Ishikawa (cell line): ENCODE results near the gene SLC35F6.

Experiments
- CEBPB ChIP-seq: IDR thresholded peaks from 2 replicates; pipeline ENCODE4 v1.6.1; 2012
- CREB1 ChIP-seq: IDR thresholded peaks from 2 replicates; pipeline ENCODE4 v1.6.1; 2012; ENCODE audit warnings: low read depth
- EGR1 ChIP-seq: IDR thresholded peaks from 2 replicates; pipeline ENCODE4 v1.6.1; 2012
- EP300 ChIP-seq: IDR thresholded peaks from 2 replicates; pipeline ENCODE4 v1.6.1; 2012; ENCODE audit warnings: borderline replicate concordance
- FOXM1 ChIP-seq: IDR thresholded peaks from 2 replicates; pipeline ENCODE4 v1.6.1; 2012; ENCODE audit warnings: low read depth, borderline replicate concordance
- NFIC ChIP-seq: IDR thresholded peaks from 2 replicates; pipeline ENCODE4 v1.6.1; 2012
- RAD21 ChIP-seq: IDR thresholded peaks from 2 replicates; pipeline ENCODE4 v1.6.1; 2012; ENCODE audit warnings: low read depth
- TAF1 ChIP-seq: IDR thresholded peaks from 2 replicates; pipeline ENCODE4 v1.6.1; 2012; ENCODE audit warnings: low read depth, mild to moderate bottlenecking
- TCF12 ChIP-seq: IDR thresholded peaks from 2 replicates; pipeline ENCODE4 v1.6.1; 2012; ENCODE audit warnings: low read depth
- TEAD4 ChIP-seq: IDR thresholded peaks from 2 replicates; pipeline ENCODE4 v1.6.1; 2012
- YY1 ChIP-seq: IDR thresholded peaks from 2 replicates; pipeline ENCODE4 v1.6.1; 2012; ENCODE audit warnings: low read depth
- ZBTB7A ChIP-seq: IDR thresholded peaks from 2 replicates; pipeline ENCODE4 v1.6.1; 2012; ENCODE audit warnings: low read depth
- TF ChIP-seq, protein P1 (sequence below): IDR thresholded peaks from 2 replicates; pipeline ENCODE4 v1.6.1; 2012
- TF ChIP-seq, protein P2 (sequence below): IDR thresholded peaks from 2 replicates; pipeline ENCODE4 v1.6.1; 2012
- TF ChIP-seq, protein P3 (sequence below): IDR thresholded peaks from 2 replicates; pipeline ENCODE4 v1.6.1; 2012; ENCODE audit warnings: low read depth, mild to moderate bottlenecking

SLC35F6 gene

DNA sequence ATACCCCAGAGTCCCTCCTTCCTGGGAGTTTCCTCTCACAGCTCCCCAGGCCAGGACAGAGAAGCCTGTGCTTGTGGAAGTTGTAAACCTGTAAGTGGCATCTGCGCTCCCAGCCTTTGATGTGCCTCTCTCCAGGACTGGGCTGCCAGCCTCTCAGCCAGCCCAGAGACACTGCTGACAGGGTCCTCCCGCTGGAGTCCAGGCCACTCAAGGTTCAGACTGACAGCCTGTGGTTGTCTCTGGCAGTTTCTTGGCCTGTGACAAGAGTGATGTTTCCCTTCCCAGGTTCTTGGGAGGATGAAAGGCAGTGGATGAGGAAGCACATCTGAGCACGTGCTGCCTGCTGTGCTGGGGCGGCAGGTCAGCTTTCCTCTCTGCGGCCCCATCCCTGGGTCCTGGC is 3.0 kb downstream of the SLC35F6 start:
- no peak for TF ChIP-seq CREB1
- TF ChIP-seq, protein P1, sequence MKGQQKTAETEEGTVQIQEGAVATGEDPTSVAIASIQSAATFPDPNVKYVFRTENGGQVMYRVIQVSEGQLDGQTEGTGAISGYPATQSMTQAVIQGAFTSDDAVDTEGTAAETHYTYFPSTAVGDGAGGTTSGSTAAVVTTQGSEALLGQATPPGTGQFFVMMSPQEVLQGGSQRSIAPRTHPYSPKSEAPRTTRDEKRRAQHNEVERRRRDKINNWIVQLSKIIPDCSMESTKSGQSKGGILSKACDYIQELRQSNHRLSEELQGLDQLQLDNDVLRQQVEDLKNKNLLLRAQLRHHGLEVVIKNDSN: no peak
- TF ChIP-seq EP300: no peak
- TF ChIP-seq EGR1: no peak
- TF ChIP-seq, protein P2, sequence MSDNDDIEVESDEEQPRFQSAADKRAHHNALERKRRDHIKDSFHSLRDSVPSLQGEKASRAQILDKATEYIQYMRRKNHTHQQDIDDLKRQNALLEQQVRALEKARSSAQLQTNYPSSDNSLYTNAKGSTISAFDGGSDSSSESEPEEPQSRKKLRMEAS: no peak
- no peak for TF ChIP-seq RAD21
- TF ChIP-seq ZBTB7A: no peak
- TF ChIP-seq FOXM1: no peak
- TF ChIP-seq CEBPB: no peak
- TF ChIP-seq TAF1: no peak
- no peak for TF ChIP-seq TCF12
- TF ChIP-seq TEAD4: no peak
- TF ChIP-seq YY1: no peak
- TF ChIP-seq NFIC: no peak

DNA sequence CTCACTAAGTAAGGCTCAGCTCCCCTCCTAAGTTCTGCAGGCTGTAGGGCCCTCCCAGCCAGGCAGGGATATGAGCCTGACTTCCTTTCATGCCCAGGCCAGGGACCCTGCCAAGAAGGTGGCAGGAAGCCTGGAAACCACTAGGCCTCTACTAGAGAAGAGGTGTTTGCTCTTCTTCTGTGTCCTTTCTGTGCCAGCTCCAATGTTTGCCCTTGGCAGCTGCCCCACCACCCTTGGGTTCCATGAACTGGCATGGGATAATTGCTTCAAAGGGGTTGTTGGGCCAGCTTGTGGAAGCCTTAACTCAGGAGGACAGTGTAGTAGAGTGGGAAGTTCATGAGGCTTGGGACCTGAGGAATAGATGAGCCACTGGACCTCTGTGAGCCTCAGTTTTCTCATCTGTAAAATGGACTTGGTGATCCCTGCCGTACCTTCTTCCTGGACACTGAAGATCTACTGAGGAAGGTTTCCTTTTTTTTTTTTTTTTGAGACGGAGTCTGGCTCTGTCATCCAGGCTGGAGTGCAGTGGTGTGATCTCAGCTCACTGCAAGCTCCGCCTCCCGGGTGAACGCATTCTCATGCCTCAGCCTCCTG is 3.9 kb downstream of the SLC35F6 start:
- TF ChIP-seq RAD21: no peak
- TF ChIP-seq, protein P1: no peak

DNA sequence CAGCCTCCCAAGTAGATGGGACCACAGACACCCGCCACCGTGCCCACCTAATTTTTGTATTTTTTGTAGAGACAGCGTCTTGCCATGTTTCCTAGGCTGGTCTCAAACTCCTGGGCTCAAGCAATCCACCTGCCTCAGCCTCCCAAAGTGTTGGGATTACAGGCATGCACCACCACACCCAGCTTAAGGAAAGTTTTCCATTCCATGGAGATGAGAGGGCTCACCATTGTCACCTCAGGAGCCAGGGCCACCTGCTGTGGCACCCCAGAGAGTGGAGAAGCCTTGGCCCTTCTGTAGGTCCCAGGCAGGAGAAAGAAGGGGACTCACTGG is 4.6 kb downstream of the SLC35F6 start:
- TF ChIP-seq TEAD4 (no peak), CREB1 (no peak), CEBPB (no peak), EP300 (no peak), TCF12 (no peak), TAF1 (no peak), EGR1 (no peak), NFIC (no peak)
- TF ChIP-seq, protein P3, sequence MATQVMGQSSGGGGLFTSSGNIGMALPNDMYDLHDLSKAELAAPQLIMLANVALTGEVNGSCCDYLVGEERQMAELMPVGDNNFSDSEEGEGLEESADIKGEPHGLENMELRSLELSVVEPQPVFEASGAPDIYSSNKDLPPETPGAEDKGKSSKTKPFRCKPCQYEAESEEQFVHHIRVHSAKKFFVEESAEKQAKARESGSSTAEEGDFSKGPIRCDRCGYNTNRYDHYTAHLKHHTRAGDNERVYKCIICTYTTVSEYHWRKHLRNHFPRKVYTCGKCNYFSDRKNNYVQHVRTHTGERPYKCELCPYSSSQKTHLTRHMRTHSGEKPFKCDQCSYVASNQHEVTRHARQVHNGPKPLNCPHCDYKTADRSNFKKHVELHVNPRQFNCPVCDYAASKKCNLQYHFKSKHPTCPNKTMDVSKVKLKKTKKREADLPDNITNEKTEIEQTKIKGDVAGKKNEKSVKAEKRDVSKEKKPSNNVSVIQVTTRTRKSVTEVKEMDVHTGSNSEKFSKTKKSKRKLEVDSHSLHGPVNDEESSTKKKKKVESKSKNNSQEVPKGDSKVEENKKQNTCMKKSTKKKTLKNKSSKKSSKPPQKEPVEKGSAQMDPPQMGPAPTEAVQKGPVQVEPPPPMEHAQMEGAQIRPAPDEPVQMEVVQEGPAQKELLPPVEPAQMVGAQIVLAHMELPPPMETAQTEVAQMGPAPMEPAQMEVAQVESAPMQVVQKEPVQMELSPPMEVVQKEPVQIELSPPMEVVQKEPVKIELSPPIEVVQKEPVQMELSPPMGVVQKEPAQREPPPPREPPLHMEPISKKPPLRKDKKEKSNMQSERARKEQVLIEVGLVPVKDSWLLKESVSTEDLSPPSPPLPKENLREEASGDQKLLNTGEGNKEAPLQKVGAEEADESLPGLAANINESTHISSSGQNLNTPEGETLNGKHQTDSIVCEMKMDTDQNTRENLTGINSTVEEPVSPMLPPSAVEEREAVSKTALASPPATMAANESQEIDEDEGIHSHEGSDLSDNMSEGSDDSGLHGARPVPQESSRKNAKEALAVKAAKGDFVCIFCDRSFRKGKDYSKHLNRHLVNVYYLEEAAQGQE: no peak

DNA sequence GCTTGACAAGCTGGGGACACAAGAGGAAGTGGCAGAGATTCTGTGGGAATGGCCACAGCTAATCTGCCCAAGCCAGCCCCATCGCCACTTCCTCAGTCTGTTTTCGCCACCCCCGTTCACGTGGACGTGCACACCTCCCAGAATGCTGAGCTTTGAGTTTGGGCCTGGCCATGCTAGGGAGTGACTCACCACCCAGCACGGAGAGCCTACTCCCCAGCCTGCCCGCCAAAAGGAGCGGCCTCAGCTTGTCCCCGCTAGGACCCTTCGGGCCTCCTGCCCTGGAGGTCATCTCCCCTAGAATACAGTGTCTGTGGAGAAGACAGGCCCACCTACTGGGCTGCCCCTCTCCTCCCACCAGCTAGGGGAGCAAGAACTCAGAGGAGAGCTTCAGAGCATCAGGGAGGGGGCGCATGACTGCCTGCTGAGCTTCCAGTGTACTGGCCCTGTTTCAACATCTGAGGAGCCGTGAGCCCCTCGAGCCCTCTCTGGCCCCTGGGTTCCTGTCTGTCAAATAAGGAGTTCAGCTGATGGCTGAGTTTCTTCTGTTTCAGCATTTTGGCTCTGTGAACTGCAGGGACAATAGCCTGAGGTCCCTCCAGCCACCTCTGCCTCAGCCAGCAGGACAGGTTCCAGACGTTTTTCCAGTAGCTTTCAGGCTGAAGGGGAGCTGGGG is 5.1 kb downstream of the SLC35F6 start:
- TF ChIP-seq FOXM1 (no peak), ZBTB7A (no peak)

DNA sequence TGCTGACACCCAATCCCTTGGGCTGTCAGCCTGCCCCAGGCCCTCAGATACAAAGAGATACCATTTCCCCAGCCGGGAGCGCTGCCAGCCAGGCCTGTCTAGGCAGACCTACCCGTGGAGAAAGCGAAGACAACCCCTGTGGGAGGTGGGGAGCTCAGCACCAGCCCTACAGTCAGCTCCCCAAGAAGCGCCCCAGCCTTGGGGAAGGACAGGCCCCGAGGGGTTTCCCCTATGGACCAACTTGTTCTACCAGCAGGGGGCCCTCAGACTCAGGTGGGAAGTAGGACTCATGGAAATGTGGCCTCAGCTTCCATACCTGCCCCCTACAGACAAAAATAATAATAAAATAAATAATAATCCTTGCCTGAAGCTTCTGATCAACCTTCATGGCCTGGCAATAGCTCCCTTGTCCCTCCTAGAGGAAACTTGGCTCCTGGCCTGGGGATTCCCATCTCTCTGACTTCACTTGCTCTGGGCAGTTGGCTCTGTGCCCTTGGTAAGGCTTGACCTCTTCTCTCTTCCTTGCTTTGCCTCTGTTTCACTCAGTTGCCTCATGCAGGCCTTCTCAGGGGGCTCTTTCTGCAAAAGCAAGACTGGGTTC is 7.0 kb downstream of the SLC35F6 start:
- no peak for TF ChIP-seq FOXM1
- no peak for TF ChIP-seq RAD21
- peak; percentile 41; the same call in 1 of the 2 replicates for TF ChIP-seq NFIC
- TF ChIP-seq, protein P3: no peak
- TF ChIP-seq EP300: no peak
- TF ChIP-seq TCF12: no peak

DNA sequence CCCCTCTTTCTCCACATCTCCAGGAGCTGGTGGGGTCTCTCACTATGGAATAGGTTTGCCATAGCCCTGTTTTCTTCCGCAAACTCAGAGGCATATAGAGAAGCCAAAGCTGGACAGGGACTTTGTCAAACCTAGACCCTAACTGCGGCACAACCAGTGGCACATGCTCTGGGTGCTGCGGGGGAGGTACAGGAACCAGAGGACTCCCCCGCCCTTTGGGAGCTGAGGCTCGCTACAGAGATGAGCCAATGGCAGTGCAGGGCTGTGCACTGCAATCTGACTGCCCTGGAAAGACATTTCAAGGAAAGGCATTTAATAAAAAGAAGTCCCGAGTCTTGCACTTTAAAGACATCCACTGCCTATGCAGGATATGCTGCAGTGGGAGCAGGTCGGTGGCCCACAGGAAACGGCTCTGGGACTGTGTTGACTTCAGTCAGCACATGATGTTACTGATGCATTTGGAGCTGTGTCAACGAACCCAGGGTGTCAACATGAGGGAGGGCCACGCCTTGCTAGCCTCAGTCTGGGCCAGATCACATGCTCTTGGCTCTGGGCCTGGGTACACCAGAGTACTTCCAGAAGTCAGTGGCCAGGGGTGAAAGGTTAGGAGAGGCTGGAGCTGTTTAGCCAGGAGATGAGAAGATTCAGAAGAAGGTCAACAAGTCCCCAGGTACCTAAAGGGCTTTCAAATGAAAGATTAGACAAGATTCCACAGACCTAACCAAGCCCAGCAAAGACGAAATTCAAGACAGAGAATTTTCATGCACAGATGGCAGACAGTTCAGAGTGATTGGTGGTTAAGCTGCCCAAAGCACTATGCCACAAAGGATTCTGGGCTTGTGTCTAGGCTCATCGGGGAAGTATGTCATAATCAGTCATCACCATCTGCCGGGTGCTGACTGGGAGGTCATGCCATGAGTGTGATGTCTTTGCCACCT is 8.2 kb downstream of the SLC35F6 start:
- TF ChIP-seq, protein P3: no peak
- TF ChIP-seq NFIC: 0 out of 2 replicates have a peak, but pooled peaks have one; percentile 33
- TF ChIP-seq, protein P1: 0 out of 2 replicates have a peak, but pooled peaks have one; percentile 9
- TF ChIP-seq, protein P2: peak; percentile 51; the same call in 1 of the 2 replicates
